ENCODE measurements around the gene POLR3K. TPM values are rescaled to one million over a fixed set of nuclear protein-coding genes. Genes with fewer than 3 reads are reported as not detected.
"Not testable (repeated sequence)": the region's sequence is repeated elsewhere in the genome, so short reads cannot be mapped to it uniquely, and the experiment has no call there.

Gene POLR3K
- total and polyA plus RNA-seq, 4 donors, result 2.8 to 9.8 (median 7.4) TPM

DNA sequence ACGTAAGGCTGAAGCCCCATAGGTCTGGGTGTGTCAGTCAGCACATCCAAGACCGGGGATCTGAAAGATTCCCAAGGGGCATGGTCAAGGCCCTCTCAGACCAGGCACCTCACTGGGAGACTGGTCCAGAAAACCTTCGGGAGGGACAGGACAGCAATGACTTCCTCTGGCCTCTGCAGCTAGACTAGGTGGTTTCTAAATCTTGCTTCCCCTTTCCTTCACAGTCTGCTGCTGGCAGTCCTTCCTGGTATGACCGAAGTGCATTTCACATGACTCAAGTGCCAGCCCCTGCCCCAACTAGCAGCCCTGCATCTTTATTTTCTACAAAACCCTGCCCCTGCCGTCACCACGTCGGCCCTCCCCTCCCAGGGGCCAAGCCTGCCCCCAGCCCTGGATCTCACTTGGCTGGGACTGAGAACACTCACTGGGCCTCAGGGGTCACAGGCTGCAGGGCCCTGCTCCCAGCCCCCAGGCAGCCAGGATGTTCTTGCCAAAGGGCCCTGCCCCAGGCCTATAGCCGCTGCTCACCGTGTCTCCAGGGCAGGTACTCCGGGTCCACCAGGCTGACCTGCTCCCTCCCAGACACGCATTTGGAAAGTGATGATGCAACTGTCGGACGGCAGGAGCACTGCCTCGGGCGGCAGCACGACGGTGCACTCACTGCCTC lies 18.3 kb downstream of the POLR3K start (continued):
- TF ChIP-seq, protein P1, sequence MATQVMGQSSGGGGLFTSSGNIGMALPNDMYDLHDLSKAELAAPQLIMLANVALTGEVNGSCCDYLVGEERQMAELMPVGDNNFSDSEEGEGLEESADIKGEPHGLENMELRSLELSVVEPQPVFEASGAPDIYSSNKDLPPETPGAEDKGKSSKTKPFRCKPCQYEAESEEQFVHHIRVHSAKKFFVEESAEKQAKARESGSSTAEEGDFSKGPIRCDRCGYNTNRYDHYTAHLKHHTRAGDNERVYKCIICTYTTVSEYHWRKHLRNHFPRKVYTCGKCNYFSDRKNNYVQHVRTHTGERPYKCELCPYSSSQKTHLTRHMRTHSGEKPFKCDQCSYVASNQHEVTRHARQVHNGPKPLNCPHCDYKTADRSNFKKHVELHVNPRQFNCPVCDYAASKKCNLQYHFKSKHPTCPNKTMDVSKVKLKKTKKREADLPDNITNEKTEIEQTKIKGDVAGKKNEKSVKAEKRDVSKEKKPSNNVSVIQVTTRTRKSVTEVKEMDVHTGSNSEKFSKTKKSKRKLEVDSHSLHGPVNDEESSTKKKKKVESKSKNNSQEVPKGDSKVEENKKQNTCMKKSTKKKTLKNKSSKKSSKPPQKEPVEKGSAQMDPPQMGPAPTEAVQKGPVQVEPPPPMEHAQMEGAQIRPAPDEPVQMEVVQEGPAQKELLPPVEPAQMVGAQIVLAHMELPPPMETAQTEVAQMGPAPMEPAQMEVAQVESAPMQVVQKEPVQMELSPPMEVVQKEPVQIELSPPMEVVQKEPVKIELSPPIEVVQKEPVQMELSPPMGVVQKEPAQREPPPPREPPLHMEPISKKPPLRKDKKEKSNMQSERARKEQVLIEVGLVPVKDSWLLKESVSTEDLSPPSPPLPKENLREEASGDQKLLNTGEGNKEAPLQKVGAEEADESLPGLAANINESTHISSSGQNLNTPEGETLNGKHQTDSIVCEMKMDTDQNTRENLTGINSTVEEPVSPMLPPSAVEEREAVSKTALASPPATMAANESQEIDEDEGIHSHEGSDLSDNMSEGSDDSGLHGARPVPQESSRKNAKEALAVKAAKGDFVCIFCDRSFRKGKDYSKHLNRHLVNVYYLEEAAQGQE (IDR thresholded peaks at IDR 0.05), result no peak

DNA sequence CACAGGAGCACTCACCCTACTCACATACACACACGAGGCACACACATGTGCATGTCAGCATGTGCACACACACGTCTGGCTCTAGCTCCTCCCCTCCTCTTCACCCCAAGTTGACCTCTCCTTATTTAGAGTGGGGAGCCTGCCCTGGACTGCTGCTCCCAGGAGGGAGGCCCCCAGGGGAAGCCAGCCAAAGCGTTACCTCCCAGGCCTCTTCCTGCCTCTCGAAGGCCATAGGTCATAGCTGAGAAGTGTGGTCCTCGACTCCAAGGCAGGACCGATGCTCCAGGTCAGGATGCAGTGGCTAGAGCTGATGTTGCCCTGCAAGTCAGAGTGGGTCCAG lies 18.8 kb downstream of the POLR3K start:
- peaks cover 0 to 7% (median 1%) of the 10 kb centered on the region in 4 donors for H3K4me1 ChIP-seq (ENCODE audit: control insufficient read depth in 4 of 4, insufficient read depth in 4 of 4, low read length in 3 of 4)
- no peak overlapping the region for H3K27ac ChIP-seq (ENCODE audit: low read depth in 1 of 2, low read length in 2 of 2)
- H3K27me3 ChIP-seq (ENCODE audit: control insufficient read depth in 4 of 4, insufficient read depth in 4 of 4, low read length in 3 of 4), result no peaks in the 10 kb centered on the region
- WGBS, result 66% methylated on average over 6 of the region's 6 CpGs
- H3K4me3 ChIP-seq (ENCODE audit: low read depth in 1 of 3, low read length in 3 of 3), result no peak overlapping the region
- H3K9ac ChIP-seq (ENCODE audit: low read depth in 1 of 2, low read length in 2 of 2), result no peak overlapping the region
- no peak for TF ChIP-seq YY1 (IDR thresholded peaks at IDR 0.05)
- TF ChIP-seq, protein P2, sequence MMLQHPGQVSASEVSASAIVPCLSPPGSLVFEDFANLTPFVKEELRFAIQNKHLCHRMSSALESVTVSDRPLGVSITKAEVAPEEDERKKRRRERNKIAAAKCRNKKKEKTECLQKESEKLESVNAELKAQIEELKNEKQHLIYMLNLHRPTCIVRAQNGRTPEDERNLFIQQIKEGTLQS (IDR thresholded peaks at IDR 0.05), result no peak
- no peak for TF ChIP-seq GABPA (IDR thresholded peaks at IDR 0.05 in 1 of 2, conservative IDR thresholded peaks at IDR 0.05 in 1 of 2)
- no peak for TF ChIP-seq RAD21 (IDR thresholded peaks at IDR 0.05)
- no peak for TF ChIP-seq NR2F2 (IDR thresholded peaks at IDR 0.05)
- TF ChIP-seq TAF1 (conservative IDR thresholded peaks at IDR 0.05), result no peak
- DNase-seq (ENCODE audit: low spot score), result no peak
- H3K9me3 ChIP-seq (ENCODE audit: control insufficient read depth in 4 of 4, low read length in 3 of 4), result no peaks in the 10 kb centered on the region
- H3K36me3 ChIP-seq (ENCODE audit: control insufficient read depth in 4 of 4, insufficient read depth in 3 of 4, low read depth in 1 of 4, low read length in 3 of 4), result no peaks in the 10 kb centered on the region

DNA sequence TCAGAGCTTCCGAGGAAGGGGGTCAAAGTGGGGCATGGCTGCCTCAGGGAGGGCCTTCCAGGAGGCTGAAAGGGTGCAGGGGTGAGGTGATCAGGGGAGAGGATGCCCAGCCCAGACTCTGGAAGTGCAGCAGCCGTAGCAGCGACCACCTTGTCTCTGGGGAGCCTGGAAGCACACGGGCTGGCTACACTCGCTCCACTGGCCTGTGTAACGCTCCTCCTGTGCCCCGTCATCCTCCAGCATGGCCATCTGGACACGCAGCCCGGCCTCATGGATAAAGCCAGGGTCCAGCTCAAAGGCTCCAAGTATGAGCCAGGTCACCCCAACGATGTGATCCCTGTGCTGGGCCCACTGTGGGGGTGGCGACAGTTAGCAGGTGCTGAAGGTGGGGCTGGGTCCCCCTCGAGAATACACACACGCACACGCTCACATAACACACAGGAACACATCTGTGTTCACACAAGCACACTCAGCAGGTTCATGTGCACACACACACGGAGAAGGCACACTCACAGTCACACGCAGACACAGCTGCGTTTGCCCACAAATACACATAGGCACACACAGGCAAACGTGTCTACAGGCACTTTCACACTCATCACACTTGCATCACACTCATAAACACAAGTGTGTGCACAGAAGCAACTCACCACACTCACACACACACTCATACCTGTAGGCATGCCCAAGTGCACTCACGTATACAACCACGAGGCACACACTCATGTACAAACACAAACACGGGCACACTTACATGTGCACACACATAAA lies 19.3 kb downstream of the POLR3K start:
- Histone ChIP-seq H3K36me3 (ENCODE audit: control insufficient read depth in 4 of 4, insufficient read depth in 3 of 4, low read depth in 1 of 4, low read length in 3 of 4) (no peaks in the 10 kb centered on the region), H3K4me1 (ENCODE audit: control insufficient read depth in 4 of 4, insufficient read depth in 4 of 4, low read length in 3 of 4) (peaks cover 0 to 5% (median 1%) of the 10 kb centered on the region in 4 donors), H3K9ac (ENCODE audit: low read depth in 1 of 2, low read length in 2 of 2) (no peak overlapping the region), H3K4me3 (ENCODE audit: low read depth in 1 of 3, low read length in 3 of 3) (no peak overlapping the region), H3K9me3 (ENCODE audit: control insufficient read depth in 4 of 4, low read length in 3 of 4) (no peaks in the 10 kb centered on the region), H3K27me3 (ENCODE audit: control insufficient read depth in 4 of 4, insufficient read depth in 4 of 4, low read length in 3 of 4) (no peaks in the 10 kb centered on the region), H3K27ac (ENCODE audit: low read depth in 1 of 2, low read length in 2 of 2) (no peak overlapping the region)
- WGBS, result 93% methylated on average over 21 of the region's 21 CpGs
- DNase-seq (ENCODE audit: low spot score), result no peak
- no peak for TF ChIP-seq HNF4A (conservative IDR thresholded peaks at IDR 0.05)
- TF ChIP-seq NR2F2 (IDR thresholded peaks at IDR 0.05), result no peak
- TF ChIP-seq, protein P2 (IDR thresholded peaks at IDR 0.05), result no peak

DNA sequence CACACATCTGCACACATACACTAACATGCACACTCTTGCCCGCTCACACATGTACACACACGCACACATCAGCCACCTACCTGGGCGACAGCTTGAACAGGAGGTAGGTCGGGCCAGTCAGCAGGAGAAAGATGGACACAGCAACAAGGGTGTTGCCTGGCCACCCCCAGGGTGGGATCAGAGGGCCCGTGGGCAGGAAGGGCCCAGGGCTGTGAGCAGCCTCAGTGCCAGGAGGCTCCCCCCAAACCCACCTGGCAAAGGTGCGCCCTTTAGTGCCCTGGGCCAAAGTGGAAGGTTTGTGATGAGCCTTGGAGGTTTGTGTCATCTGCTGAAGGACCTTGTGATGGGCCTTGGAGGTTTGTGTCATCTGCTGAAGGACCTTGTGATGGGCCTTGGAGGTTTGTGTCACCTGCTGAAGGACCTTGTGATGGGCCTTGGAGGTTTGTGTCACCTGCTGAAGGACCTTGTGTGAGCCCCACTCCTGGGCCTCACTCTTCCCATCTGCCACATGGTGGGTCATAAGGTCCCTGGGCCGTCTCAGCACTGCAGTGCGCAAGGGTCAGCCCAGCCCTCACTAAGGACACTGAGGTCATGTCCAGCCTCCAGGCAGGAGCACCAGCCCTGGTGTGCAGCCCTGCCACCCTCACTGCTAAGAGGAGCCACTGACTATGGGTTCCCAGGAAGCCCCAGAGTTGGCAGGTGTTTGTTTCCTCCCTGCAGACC lies 20.1 kb downstream of the POLR3K start:
- not testable (repeated sequence) for DNase-seq (ENCODE audit: low spot score); H3K4me3 ChIP-seq (ENCODE audit: low read depth in 1 of 3, low read length in 3 of 3); H3K9me3 ChIP-seq (ENCODE audit: control insufficient read depth in 4 of 4, low read length in 3 of 4); H3K27me3 ChIP-seq (ENCODE audit: control insufficient read depth in 4 of 4, insufficient read depth in 4 of 4, low read length in 3 of 4); H3K9ac ChIP-seq (ENCODE audit: low read depth in 1 of 2, low read length in 2 of 2); H3K36me3 ChIP-seq (ENCODE audit: control insufficient read depth in 4 of 4, insufficient read depth in 3 of 4, low read depth in 1 of 4, low read length in 3 of 4); H3K27ac ChIP-seq (ENCODE audit: low read depth in 1 of 2, low read length in 2 of 2); H3K4me1 ChIP-seq (ENCODE audit: control insufficient read depth in 4 of 4, insufficient read depth in 4 of 4, low read length in 3 of 4)
- 88% methylated on average over 4 of the region's 8 CpGs for WGBS

DNA sequence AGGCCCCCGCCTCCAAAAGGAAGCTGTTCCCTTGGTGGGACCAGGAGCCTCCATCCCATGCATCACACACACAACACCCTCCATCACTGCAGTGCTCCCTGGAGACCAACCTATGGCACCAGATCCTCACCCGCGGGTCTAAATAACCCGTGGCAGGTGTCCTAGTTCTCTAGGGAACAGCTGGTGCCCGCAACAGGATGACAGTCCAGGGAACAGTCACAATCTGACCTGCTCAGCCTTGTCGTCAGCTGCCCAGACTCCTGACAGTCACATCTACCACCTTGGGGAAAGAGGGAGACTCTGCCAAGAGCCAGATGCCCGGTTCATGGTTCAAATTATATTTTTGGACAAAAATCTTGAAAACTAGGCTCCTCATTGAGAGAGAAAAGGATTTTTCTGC lies 22.8 kb downstream of the POLR3K start:
- H3K4me1 ChIP-seq (ENCODE audit: control insufficient read depth in 4 of 4, insufficient read depth in 4 of 4, low read length in 3 of 4); H3K9ac ChIP-seq (ENCODE audit: low read depth in 1 of 2, low read length in 2 of 2); H3K9me3 ChIP-seq (ENCODE audit: control insufficient read depth in 4 of 4, low read length in 3 of 4); H3K27ac ChIP-seq (ENCODE audit: low read depth in 1 of 2, low read length in 2 of 2); H3K27me3 ChIP-seq (ENCODE audit: control insufficient read depth in 4 of 4, insufficient read depth in 4 of 4, low read length in 3 of 4); H3K36me3 ChIP-seq (ENCODE audit: control insufficient read depth in 4 of 4, insufficient read depth in 3 of 4, low read depth in 1 of 4, low read length in 3 of 4); DNase-seq (ENCODE audit: low spot score); H3K4me3 ChIP-seq (ENCODE audit: low read depth in 1 of 3, low read length in 3 of 3): not testable (repeated sequence)
- 87% methylated on average over 6 of the region's 7 CpGs for WGBS

DNA sequence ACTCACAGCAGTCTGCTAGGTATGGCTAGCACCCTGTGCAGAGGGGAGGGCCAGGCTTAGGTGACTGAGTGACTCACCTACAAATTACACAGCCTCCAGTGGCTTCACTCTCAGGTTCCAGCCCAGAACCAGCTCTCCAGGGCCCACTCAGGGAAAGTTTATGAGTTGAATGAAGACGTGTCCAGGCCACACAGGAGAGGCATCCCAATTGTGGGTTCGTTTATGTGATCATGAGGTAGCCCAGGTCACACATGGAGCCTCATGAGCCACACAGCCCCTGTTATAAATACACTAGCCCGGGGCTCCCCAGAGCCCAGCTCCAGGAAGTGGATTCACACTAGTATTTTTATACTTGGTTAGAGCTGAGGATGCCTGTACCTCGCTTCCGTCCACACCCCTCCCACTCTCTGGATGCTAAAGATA lies 27.5 kb downstream of the POLR3K start:
- H3K27ac ChIP-seq (ENCODE audit: low read depth in 1 of 2, low read length in 2 of 2); H3K4me1 ChIP-seq (ENCODE audit: control insufficient read depth in 4 of 4, insufficient read depth in 4 of 4, low read length in 3 of 4); H3K36me3 ChIP-seq (ENCODE audit: control insufficient read depth in 4 of 4, insufficient read depth in 3 of 4, low read depth in 1 of 4, low read length in 3 of 4); H3K27me3 ChIP-seq (ENCODE audit: control insufficient read depth in 4 of 4, insufficient read depth in 4 of 4, low read length in 3 of 4); DNase-seq (ENCODE audit: low spot score); H3K4me3 ChIP-seq (ENCODE audit: low read depth in 1 of 3, low read length in 3 of 3); H3K9me3 ChIP-seq (ENCODE audit: control insufficient read depth in 4 of 4, low read length in 3 of 4); H3K9ac ChIP-seq (ENCODE audit: low read depth in 1 of 2, low read length in 2 of 2): not testable (repeated sequence)
- 58% methylated on average over 2 of the region's 5 CpGs for WGBS

All from liver (tissue), 9 donors.